ENCODE data around the gene SLC26A11.

DNA sequence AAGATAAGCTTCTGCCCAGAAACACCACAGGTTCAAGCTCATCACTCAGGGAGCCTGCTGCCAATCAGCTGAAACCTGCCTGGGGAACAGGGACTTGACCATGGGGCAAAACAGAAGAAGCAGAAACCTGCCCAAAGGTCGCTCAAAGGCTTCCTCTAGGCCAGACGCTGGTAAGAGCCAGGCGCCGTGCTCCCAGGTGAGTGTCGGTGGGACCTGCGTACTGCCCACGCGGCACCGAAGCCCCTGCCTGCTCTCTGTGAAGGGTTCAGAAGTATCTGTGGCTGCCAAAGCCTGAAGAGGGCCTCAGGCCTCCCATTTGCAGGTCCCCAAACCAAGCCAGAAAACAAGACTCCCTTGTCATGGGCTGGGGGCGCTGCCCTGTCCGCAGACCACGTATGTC is 10.5 kb upstream of the SLC26A11 start:
- TF ChIP-seq, protein P1, sequence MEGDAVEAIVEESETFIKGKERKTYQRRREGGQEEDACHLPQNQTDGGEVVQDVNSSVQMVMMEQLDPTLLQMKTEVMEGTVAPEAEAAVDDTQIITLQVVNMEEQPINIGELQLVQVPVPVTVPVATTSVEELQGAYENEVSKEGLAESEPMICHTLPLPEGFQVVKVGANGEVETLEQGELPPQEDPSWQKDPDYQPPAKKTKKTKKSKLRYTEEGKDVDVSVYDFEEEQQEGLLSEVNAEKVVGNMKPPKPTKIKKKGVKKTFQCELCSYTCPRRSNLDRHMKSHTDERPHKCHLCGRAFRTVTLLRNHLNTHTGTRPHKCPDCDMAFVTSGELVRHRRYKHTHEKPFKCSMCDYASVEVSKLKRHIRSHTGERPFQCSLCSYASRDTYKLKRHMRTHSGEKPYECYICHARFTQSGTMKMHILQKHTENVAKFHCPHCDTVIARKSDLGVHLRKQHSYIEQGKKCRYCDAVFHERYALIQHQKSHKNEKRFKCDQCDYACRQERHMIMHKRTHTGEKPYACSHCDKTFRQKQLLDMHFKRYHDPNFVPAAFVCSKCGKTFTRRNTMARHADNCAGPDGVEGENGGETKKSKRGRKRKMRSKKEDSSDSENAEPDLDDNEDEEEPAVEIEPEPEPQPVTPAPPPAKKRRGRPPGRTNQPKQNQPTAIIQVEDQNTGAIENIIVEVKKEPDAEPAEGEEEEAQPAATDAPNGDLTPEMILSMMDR (conservative IDR thresholded peaks at IDR 0.05 in 1 of 2, IDR thresholded peaks at IDR 0.05 in 1 of 2; ENCODE audit: extremely low read depth in 1 of 2, insufficient read depth in 1 of 2, low read depth in 1 of 2, low read length in 2 of 2), result no peak
- TF ChIP-seq EZH2 (IDR thresholded peaks at IDR 0.05; ENCODE audit: borderline replicate concordance, low read length), result no peak
